ENCODE results near the gene ZNF442.
"Not testable (repeated sequence)": the region's sequence is repeated elsewhere in the genome, so short reads cannot be mapped to it uniquely, and the experiment has no call there.

ZNF442 gene

GRCh38 chr19:12330340-12330739, 35.1 kb downstream of the ZNF442 start:
- DNase-seq: no peak

GRCh38 chr19:12325690-12326089, 39.8 kb downstream of the ZNF442 start:
- no peak for DNase-seq

GRCh38 chr19:12318782-12319413, 46.6 kb downstream of the ZNF442 start:
- no peak for DNase-seq

- no peak for DNase-seq
Measured at GRCh38 chr19:12314553-12314952, 50.9 kb downstream of the ZNF442 start.

GRCh38 chr19:12308891-12309290, 56.6 kb downstream of the ZNF442 start:
- DNase-seq: not testable (repeated sequence)

Data from C1 segment of cervical spinal cord (tissue), 14 donors.